HepG2 (cell line): ENCODE results near the gene BCAN. TPM values are rescaled to one million over a fixed set of nuclear protein-coding genes. Genes with fewer than 3 reads are reported as not detected.
"Not testable (repeated sequence)": the region's sequence is repeated elsewhere in the genome, so short reads cannot be mapped to it uniquely, and the experiment has no call there.

ENCODE experiments used
- ATAC-seq: fragments of 200-7000 bp; cut with Tn5 transposase; 3 replicates; pipeline ENCODE4 v1.9.1; 2020; ENCODE audit warnings: mild to moderate bottlenecking, moderate library complexity
- BruUV-seq: library from RNA; stranded (reverse); fragments of 400-500 nt; replicated peaks from 2 replicates; lab custom pipeline; 2021; lab: Mats Ljungman, UMichigan
- CTCF ChIA-PET: fragments of 300-600 bp; formaldehyde crosslinking; extraction: SDS; loops from one replicate; lab custom pipeline; 2021; ENCODE audit warnings: low total read pairs, inconsistent platforms, low intra/inter-chr PET ratio; lab: Yijun Ruan, JAX
- POLR2A ChIA-PET: fragments of 350-600 bp; sonication (Branson Sonifier 250); formaldehyde crosslinking; loops from one replicate; lab custom pipeline; 2020; ENCODE audit warnings: antibody characterized with exemption, inconsistent platforms; lab: Yijun Ruan, JAX
- DNase-seq: peaks from one replicate; pipeline ENCODE4 v3.0.0-alpha.2; 2015; ENCODE audit warnings: low spot score
- FAIRE-seq: peaks from 3 replicates; lab custom pipeline; 2011; peaks lifted over from hg19 to GRCh38; lab: Jason Lieb, UNC
- H2AFZ ChIP-seq: one replicate; pipeline ENCODE4 v1.6.1; 2011; ENCODE audit warnings: low read length, inconsistent platforms
- H3K27ac ChIP-seq: fragments of 300-600 bp; 3 replicates; pipeline ENCODE4 v1.8.0; 2011; ENCODE audit warnings: mixed run types, mild to moderate bottlenecking, mixed read lengths, low read length, inconsistent platforms; ENCODE audit not compliant: insufficient read depth; ENCODE audit errors: extremely low read length
- H3K27me3 ChIP-seq, 2 experiments: fragments of 200-600 bp in 1 of 2; 2 replicates in 1 of 2; 3 replicates in 1 of 2; pipeline versions ENCODE4 v1.6.0 to v1.8.0; 2011; ENCODE audit warnings: low read length in 2 of 2, mild to moderate bottlenecking in 2 of 2, moderate library complexity in 2 of 2, inconsistent platforms in 1 of 2; ENCODE audit not compliant: insufficient read depth in 2 of 2, control insufficient read depth in 1 of 2
- H3K36me3 ChIP-seq, 2 experiments: fragments of 200-600 bp in 1 of 2; replicated peaks in 1 of 2; 2 replicates in 1 of 2; 3 replicates in 1 of 2; pipeline versions ENCODE4 v1.5.1 to v1.8.0; 2011; ENCODE audit warnings: low read length in 2 of 2, inconsistent platforms in 1 of 2; ENCODE audit not compliant: insufficient read depth in 2 of 2, control insufficient read depth in 1 of 2
- H3K4me1 ChIP-seq: 2 replicates; pipeline ENCODE4 v1.5.1; 2012; ENCODE audit warnings: low read length, inconsistent platforms; ENCODE audit not compliant: insufficient read depth
- H3K4me2 ChIP-seq: 2 replicates; pipeline ENCODE4 v1.6.0; 2011; ENCODE audit warnings: low read depth, low read length, inconsistent platforms
- H3K4me3 ChIP-seq, 3 experiments: fragments of 200-600 bp in 1 of 3; sonication (generic), shearing (Covaris generic) in 1 of 3; replicated peaks in 1 of 3; 2 replicates each; pipeline ENCODE4 v1.5.1; 2011 to 2016; ENCODE audit warnings: low read length in 3 of 3, inconsistent platforms in 2 of 3, low read depth in 2 of 3, mild to moderate bottlenecking in 2 of 3, control low read depth in 1 of 3, mixed read lengths in 1 of 3; ENCODE audit not compliant: insufficient read depth in 1 of 3
- H3K79me2 ChIP-seq: one replicate; pipeline ENCODE4 v1.6.1; 2011; ENCODE audit warnings: low read length, inconsistent platforms; ENCODE audit not compliant: insufficient read depth
- H3K9ac ChIP-seq: 2 replicates; pipeline ENCODE4 v1.6.0; 2011; ENCODE audit warnings: mild to moderate bottlenecking, low read depth, low read length, inconsistent platforms; ENCODE audit not compliant: insufficient read depth
- H3K9me3 ChIP-seq: 2 replicates; pipeline ENCODE4 v1.5.1; 2012; ENCODE audit warnings: mild to moderate bottlenecking, low read length
- H4K20me1 ChIP-seq: 2 replicates; pipeline ENCODE4 v1.6.0; 2011; ENCODE audit warnings: inconsistent platforms, mild to moderate bottlenecking, low read length, moderate library complexity; ENCODE audit not compliant: insufficient read depth
- MED13 ChIP-seq: sonication (generic); formaldehyde crosslinking; IDR thresholded peaks from 2 replicates; pipeline ENCODE4 v1.5.0; 2020; ENCODE audit warnings: missing genetic modification reagents
- ZNF546 ChIP-seq: sonication (generic); formaldehyde crosslinking; conservative IDR thresholded peaks from 2 replicates; pipeline ENCODE4 v1.8.1; 2023; ENCODE audit warnings: mild to moderate bottlenecking, missing genetic modification reagents
- WGBS: methylation state at CpG from one replicate; pipeline ENCODE4 v1.1.6; 2017; ENCODE audit warnings: low lambda C conversion rate; 5-methylcytosine and 5-hydroxymethylcytosine counted together
- in situ Hi-C: cut with HindIII; loops from 2 replicates; pipeline ENCODE4 v1.10.0; 2017; ENCODE audit warnings: low pct_unique_long_range_greater_than_20kb; ENCODE audit not compliant: extremely low pct_ligation_motif_present
- intact Hi-C: fragments of 100-400 bp; cut with micrococcal nuclease; formaldehyde crosslinking; loops from one replicate; pipeline ENCODE4 v1.10.0; 2022; ENCODE audit not compliant: unreplicated experiment
- polyA plus RNA-seq, 8 experiments: library from polyadenylated mRNA; depleted of rRNA in 3 of 8; stranded (reverse) in 7 of 8; unstranded in 1 of 8; fragments of >200 nt; fragmentation: Illumina TruSeq in 4 of 8; extraction: Trizol in 4 of 8; gene quantifications; 2 replicates each; pipeline versions ENCODE4 v1.2.1 to v1.2.3, GENCODE V29; 2011 to 2016; ENCODE audit warnings: low read depth in 4 of 8, missing spikeins in 1 of 8, mixed read lengths in 1 of 8; ENCODE audit not compliant: insufficient read depth in 1 of 8
- total RNA-seq, 5 experiments: library from RNA; depleted of rRNA; stranded (reverse); fragments of >200 nt; fragmentation: Illumina TruSeq; extraction: Trizol; gene quantifications; 2 replicates each; pipeline ENCODE4 v1.2.3, GENCODE V29; 2016; ENCODE audit warnings: low read depth in 1 of 5
- TF ChIP-seq, protein P1 (sequence below): sonication (generic); formaldehyde crosslinking; IDR thresholded peaks from 2 replicates; pipeline ENCODE4 v1.5.0; 2020; ENCODE audit warnings: mild to moderate bottlenecking, missing genetic modification reagents, moderate library complexity

Gene BCAN
- total and polyA plus RNA-seq, 2 of the 13 experiments (the other 11 are each of a cell fraction or from before 2014, with no cell fraction given): not detected

DNA sequence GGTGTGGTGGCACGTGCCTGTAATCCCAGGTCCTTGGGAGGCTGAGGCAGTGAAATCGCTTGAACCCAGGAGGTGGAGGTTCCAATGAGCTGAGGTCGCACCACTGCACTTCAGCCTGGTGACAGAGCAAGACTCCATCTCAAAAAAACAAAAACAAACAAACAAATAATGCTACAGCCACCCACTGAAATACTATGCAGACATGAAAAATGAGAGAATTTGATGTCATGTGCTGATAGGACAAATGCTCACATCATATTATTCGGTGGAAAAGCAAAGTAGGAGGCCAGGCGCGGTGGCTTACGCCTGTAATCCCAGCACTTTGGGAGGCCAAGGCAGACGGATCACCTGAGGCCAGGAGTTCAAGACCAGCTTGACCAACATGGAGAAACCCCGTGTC is 31.8 kb upstream of the BCAN start:
- BruUV-seq, H3K9ac ChIP-seq, H3K36me3 ChIP-seq, H3K79me2 ChIP-seq, H2AFZ ChIP-seq, POLR2A ChIA-PET, H3K4me2 ChIP-seq, H3K4me3 ChIP-seq, FAIRE-seq, H3K27ac ChIP-seq, H3K27me3 ChIP-seq, H3K9me3 ChIP-seq, H4K20me1 ChIP-seq, DNase-seq, in situ Hi-C loops, intact Hi-C loops, ATAC-seq: not testable (repeated sequence)
- CTCF ChIA-PET: interaction anchor here (3.5 kb wide), 1 partner anchor 26 kb away, joined by 86 read pairs; no protein-coding TSS in a partner anchor
- WGBS: 43% methylated on average over 9 of the region's 9 CpGs
- H3K4me1 ChIP-seq: peaks cover 27% of the 10 kb centered on the region

DNA sequence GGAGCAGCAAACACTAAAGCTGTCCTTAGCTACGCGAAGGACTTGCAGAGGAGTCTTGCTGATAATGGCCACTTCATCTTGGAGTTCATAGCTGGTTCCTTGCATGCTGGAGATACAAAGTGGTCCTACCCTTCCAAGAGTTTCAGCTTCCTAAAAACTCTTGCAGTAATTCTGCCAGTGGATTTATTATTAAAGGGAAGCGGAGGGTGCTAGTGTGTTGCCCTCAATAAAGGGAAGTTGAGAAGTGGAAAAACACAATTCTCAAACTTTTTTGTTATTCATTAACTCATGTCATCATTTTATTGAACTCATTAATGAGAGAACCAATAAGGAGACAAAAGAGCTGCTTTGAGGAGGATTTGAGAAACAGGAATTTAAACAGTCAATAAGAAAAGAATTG is 29.3 kb upstream of the BCAN start:
- Histone ChIP-seq H3K27me3 (peaks cover 2 to 4% of the 10 kb centered on the region in 2 experiments; a peak in 2 of 5 replicates), H3K27ac (no peak overlapping the region), H4K20me1 (no peaks in the 10 kb centered on the region), H3K36me3 (no peaks in the 10 kb centered on the region), H3K4me3 (no peak overlapping the region), H3K9me3 (no peaks in the 10 kb centered on the region), H2AFZ (no peak overlapping the region), H3K4me2 (no peak overlapping the region), H3K9ac (no peak overlapping the region), H3K79me2 (no peaks in the 10 kb centered on the region), H3K4me1 (peaks cover 49% of the 10 kb centered on the region)
- WGBS: 26% methylated on average over 3 of the region's 3 CpGs
- in situ Hi-C loops: no loop called here
- no TSS peak for BruUV-seq
- ChIA-PET CTCF (no interaction called here), POLR2A (interaction anchor here (1.5 kb wide), 1 partner anchor 21 kb away, joined by 3 read pairs; no protein-coding TSS in a partner anchor)
- FAIRE-seq (no peak), ATAC-seq (no peak), DNase-seq (no peak)
- intact Hi-C loops: no loop called here
- TF ChIP-seq, protein P1, sequence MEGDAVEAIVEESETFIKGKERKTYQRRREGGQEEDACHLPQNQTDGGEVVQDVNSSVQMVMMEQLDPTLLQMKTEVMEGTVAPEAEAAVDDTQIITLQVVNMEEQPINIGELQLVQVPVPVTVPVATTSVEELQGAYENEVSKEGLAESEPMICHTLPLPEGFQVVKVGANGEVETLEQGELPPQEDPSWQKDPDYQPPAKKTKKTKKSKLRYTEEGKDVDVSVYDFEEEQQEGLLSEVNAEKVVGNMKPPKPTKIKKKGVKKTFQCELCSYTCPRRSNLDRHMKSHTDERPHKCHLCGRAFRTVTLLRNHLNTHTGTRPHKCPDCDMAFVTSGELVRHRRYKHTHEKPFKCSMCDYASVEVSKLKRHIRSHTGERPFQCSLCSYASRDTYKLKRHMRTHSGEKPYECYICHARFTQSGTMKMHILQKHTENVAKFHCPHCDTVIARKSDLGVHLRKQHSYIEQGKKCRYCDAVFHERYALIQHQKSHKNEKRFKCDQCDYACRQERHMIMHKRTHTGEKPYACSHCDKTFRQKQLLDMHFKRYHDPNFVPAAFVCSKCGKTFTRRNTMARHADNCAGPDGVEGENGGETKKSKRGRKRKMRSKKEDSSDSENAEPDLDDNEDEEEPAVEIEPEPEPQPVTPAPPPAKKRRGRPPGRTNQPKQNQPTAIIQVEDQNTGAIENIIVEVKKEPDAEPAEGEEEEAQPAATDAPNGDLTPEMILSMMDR (CRISPR knock-in tag): no peak
- no peak for TF ChIP-seq MED13 (CRISPR knock-in tag)
- no peak for TF ChIP-seq ZNF546
